Measurements from ENCODE around the gene MTG2.
"Not testable (repeated sequence)": the region's sequence is repeated elsewhere in the genome, so short reads cannot be mapped to it uniquely, and the experiment has no call there.

MTG2 gene

GRCh38 chr20:62146019-62146755 lies 36.6 kb upstream of the MTG2 start:
- no peak for DNase-seq (ENCODE audit: low read depth, low spot score)

DNA sequence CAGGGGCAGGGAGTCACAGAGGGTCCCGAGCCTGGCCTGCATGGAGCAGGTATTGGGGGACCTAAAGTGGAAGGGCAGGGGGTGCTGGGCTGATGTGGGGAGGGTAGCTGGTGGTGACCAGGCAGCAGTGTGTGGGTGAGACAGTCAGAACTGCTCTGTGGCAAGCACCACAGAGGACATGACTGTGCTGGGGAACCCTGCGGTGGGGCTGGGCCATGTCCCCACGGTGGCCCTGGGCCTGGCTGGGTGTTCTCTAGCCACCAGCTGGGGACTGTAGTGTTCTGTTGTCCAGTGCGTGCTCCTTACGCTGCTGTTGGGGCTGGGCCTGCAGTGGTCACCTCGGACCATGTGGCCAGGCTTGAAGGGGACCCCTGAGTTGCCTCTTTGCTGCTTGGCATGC lies 35.7 kb upstream of the MTG2 start:
- DNase-seq (ENCODE audit: low read depth, low spot score) = no peak

- DNase-seq (ENCODE audit: low read depth, low spot score) = no peak
Observed at GRCh38 chr20:62147528-62147927, 35.3 kb upstream of the MTG2 start.

DNA sequence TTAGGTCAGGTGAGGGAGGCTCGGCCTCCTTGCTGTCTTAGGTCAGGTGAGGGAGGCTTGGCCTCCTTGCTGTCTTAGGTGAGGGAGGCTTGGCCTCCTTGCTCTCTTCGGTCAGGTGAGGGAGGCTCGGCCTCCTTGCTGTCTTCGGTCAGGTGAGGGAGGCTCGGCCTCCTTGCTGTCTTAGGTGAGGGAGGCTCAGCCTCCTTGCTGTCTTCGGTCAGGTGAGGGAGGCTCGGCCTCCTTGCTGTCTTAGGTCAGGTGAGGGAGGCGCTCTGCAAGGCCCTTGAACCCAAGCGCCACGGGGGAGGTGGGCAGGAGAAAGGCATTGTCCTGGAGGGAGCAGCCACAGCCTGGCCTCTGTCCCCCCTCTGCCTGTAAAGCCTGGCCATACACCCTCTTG lies 34.4 kb upstream of the MTG2 start:
- DNase-seq (ENCODE audit: low read depth, low spot score) = not testable (repeated sequence)

DNA sequence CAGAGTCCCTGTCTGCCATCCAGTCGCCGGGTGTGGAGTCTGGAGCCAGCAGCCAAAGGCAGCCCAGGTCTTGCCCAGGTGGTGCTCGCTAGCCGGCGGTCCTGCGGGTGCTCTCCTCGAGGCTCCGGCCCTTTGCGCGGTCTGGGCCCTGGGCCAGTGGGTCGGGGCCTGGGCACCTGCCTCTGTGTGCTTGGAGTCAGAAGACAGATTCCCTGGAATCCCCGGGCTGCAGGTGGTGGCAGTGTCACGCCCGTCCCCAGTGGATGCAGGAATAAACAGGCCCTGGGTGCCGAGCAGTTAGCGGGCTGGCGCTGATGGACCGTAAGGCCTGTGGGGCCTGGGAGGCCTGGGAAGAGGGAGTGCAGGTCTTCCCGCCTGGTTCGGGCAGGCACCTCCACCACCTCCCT lies 33.9 kb upstream of the MTG2 start:
- DNase-seq (ENCODE audit: low read depth, low spot score) = no peak

- DNase-seq (ENCODE audit: low read depth, low spot score) = no peak
Observed at GRCh38 chr20:62149532-62150309, 33.1 kb upstream of the MTG2 start.

GRCh38 chr20:62150310-62150575 lies 32.6 kb upstream of the MTG2 start:
- no peak for DNase-seq (ENCODE audit: low read depth, low spot score)

DNA sequence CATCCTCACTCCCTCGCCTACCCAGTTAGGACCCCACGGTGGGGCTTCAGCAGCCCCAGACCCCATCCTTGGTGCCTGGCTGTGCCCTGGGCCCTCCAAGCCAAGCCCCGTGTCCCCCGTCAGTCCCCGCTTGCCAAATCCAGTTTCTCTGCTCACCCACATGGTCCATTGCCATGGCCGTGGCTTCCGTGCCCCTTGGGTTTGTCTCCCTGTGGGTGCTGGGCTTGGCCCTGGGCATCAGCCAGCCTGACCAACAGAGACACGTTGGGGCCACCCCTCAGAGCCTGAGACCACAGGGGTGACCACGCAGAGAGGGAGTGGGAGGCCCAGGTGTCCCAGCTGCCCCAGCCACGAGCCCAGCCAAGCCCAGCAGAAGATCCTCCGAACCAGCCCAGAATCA lies 31.6 kb upstream of the MTG2 start:
- no peak for DNase-seq (ENCODE audit: low read depth, low spot score)

DNA sequence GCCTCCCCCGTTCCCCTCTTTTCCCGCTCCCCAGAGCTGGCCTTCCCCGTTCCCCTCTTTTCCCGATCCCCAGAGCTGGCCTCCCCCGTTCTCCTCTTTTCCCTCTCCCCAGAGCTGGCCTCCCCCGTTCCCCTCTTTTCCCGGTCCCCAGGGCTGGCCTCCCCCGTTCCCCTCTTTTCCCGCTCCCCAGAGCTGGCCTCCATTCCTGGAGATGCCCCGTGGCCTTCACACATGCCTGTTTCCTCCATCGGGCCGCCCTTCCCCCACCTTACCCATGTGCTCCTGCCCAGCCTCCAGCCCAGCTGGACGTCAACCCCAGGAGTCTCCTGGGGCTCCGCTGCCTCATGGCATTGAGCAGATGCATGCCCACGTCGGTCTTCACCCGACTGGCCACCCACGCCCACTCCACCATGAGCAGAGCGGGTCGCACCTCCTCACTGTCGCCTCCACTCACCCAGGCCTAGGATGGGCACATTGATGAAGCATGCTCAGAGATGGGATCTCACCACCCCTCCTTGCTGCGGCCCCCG lies 30.9 kb upstream of the MTG2 start:
- DNase-seq (ENCODE audit: low read depth, low spot score) = no peak

DNA sequence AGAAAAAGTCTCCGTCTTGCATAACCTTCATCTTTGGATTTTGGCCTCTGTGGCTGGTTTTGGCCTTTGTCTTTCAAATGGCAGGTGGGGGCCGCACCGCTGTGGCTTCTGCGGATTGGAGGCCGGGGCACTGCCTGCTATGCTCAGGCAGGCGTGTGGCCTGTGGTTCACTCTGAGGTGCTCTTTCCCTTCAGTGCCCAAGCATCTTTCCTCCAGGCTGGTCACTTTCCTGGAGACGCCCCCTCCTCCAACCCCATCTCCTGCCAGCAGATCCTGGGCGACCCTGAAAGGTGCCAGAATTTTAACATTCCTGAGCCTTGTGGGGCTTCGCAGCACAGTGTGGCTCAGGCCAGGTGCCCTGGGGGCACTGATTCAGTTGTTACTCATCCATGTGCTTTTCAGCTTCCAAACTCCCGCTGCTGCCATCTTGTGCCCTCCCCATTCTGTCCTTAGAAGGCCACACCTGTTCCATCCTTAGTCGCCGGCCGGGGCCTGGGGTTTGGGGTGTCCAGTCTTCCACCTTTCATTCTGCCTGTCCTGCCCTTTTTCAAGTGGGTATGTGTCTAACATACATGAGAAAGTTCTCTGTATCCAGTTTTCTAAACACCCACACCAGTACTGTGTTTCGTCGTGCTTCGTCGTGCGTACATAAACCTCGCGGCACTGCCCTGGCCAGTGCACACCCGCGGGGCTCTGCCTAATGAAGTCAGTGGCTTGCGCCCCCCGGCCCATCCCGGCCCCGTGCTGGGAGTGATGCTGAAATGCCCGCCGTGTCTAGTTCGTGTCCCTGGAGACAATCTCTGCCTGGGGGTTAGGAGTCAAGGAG lies 27.2 kb upstream of the MTG2 start:
- DNase-seq (ENCODE audit: low read depth, low spot score) = no peak

- DNase-seq (ENCODE audit: low read depth, low spot score) = no peak
Observed at GRCh38 chr20:62156254-62156556, 26.6 kb upstream of the MTG2 start.

- DNase-seq (ENCODE audit: low read depth, low spot score) = peak; percentile 57
Observed at GRCh38 chr20:62156592-62157386, 26.0 kb upstream of the MTG2 start.

DNA sequence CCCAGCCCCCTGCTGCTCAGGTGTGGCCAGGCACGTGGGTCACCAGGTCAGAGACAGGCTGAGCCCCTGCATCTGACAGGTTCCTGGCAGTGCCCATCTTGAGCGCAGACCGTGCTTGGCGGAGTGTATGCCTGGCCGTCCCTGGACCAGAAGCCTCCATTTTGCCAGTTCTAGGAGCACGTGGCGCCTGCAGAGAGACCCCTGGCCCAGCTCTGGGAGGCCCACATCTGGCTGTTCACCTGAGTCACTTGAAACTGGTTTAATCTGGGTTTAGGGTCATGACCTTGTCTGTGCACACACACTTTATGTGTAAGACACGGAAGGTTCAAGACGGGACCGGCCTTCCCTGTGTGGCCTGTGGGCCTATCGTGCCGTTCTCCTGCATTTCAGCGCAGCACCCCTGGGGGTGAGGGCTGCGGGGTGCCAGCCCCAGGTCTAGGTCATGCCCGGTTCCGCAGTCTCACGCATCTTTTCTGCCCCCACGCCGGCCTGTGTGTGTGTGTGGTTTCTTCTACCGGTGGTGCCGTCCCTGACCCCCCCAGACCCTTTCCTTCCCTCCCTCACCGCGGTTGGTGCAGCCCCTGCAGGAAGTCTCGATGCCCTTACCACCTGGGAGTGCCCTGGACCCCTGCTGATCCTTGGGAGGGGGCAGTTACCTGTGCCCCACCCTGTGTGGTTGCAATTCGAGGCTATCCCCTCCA lies 25.3 kb upstream of the MTG2 start:
- no peak for DNase-seq (ENCODE audit: low read depth, low spot score)

DNA sequence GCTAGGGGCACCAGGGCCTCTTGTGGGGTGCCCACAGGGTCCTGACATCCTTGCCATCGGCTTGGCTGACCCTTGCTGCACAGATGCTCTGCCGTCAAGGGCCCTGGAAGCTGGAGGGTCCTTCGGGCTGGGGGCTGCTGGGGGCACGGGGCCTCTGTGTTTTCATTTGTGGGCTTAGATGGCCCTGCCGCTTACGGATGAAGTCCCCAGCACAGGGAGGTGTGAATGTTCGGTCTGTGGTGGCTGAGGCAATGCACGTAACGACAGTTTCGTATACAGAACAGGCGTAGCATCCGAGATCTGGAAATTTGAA lies 24.8 kb upstream of the MTG2 start:
- no peak for DNase-seq (ENCODE audit: low read depth, low spot score)

DNA sequence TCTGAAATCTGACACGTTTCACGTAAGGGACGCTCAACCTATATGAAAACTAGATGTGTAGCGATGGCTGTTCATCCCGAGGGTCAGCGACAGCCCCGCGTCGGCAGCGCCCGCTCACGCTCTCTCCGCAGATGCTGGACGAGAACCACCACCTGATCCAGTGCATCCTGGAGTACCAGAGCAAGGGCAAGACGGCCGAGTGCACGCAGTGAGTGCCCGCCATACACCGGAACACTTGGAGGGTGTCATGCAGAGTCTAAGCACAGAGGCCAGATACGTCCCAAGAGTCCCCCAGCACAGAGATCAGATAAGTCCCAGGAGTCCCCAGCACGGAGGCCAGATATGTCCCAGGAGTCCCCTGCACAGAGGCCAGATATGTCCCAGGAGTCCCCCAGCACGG lies 24.3 kb upstream of the MTG2 start:
- DNase-seq (ENCODE audit: low read depth, low spot score) = no peak

GRCh38 chr20:62159052-62159451 lies 23.8 kb upstream of the MTG2 start:
- no peak for DNase-seq (ENCODE audit: low read depth, low spot score)

- DNase-seq (ENCODE audit: low read depth, low spot score) = no peak
Observed at GRCh38 chr20:62159839-62160238, 23.0 kb upstream of the MTG2 start.

- DNase-seq (ENCODE audit: low read depth, low spot score) = no peak
Observed at GRCh38 chr20:62160253-62160652, 22.6 kb upstream of the MTG2 start.

DNA sequence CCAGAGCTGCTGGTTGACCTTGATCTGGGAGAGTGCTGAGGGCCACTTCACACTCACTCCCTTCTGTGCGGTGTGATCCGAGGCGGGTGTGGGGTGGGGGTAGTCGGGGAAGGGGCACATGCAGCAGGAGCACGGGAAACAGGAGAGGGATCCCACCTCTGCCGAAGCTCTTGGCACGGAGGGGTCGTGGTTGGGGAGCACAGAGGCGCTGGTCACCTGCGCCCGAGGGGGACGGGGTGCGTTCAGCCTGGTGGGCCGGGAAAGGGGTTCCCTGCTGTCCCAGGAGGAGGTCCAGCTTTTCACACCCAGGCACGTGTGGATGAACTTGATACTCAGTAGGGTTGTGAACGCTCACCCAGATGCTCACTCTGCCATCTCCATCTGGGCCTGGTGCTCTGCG lies 22.0 kb upstream of the MTG2 start:
- DNase-seq (ENCODE audit: low read depth, low spot score) = no peak

GRCh38 chr20:62161347-62161746 lies 21.5 kb upstream of the MTG2 start:
- no peak for DNase-seq (ENCODE audit: low read depth, low spot score)

DNA sequence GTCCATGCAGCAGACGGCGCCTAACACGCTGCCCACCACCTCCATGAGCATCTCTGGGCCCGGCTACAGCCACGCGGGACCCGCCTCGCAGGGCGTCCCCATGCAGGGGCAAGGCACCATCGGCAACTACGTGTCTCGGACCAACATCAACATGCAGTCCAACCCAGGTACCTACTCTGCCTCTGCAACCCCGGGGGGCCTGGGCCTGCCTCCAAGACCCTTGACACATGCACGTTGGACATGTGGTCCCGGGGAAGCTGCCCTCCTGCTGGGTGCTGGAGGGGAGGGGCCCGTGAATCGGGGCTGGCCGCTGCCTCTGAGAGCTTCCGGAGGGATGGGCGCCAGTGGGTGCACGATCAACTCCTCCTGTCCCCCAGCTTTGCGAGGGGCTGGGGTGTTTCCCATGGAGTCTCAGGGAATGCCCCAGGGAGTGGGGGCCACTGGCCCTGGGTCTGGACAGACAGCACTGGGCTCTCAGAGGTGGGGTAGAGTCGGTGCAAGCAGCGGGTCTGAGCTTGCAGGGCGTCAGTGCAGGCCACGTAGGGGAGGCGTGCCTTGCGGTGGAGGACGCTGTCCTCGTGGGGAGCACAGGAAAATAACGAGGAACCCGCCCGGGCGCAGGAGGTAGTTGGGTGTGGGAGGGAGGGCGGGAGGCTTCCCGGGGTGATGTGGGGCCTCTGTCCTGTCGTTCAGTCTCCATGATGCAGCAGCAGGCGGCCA lies 19.9 kb upstream of the MTG2 start:
- DNase-seq (ENCODE audit: low read depth, low spot score) = no peak

Measured in activated naive CD8-positive, alpha-beta T cell treated with anti-CD3 and anti-CD28 coated beads, Interleukin-2, amount 50 U/mL, for 16 hours (primary cell).